Measurements from ENCODE around the gene TIMM23B. TPM values are rescaled to one million over a fixed set of nuclear protein-coding genes. Genes with fewer than 3 reads are reported as not detected.
"Not testable (repeated sequence)": the region's sequence is repeated elsewhere in the genome, so short reads cannot be mapped to it uniquely, and the experiment has no call there.

TIMM23B gene, protein sequence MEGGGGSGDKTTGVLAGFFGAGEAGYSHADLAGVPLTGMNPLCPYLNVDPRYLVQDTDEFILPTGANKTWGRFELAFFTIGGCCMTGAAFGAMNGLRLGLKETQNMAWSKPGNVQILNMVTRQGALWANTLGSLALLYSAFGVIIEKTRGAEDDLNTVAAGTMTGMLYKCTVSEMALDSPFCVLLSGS
- 16.1 and 20.4 TPM in 2 replicates for total RNA-seq (2014; rRNA removed; shearing (Covaris generic))
- polyA plus RNA-seq (2015; cell fraction: cytosol; rRNA removed) = 10.0 and 16.0 TPM in 2 replicates
- 40.3 and 45.6 TPM in 2 replicates for polyA plus RNA-seq (2015; cell fraction: nucleus; rRNA removed)

DNA sequence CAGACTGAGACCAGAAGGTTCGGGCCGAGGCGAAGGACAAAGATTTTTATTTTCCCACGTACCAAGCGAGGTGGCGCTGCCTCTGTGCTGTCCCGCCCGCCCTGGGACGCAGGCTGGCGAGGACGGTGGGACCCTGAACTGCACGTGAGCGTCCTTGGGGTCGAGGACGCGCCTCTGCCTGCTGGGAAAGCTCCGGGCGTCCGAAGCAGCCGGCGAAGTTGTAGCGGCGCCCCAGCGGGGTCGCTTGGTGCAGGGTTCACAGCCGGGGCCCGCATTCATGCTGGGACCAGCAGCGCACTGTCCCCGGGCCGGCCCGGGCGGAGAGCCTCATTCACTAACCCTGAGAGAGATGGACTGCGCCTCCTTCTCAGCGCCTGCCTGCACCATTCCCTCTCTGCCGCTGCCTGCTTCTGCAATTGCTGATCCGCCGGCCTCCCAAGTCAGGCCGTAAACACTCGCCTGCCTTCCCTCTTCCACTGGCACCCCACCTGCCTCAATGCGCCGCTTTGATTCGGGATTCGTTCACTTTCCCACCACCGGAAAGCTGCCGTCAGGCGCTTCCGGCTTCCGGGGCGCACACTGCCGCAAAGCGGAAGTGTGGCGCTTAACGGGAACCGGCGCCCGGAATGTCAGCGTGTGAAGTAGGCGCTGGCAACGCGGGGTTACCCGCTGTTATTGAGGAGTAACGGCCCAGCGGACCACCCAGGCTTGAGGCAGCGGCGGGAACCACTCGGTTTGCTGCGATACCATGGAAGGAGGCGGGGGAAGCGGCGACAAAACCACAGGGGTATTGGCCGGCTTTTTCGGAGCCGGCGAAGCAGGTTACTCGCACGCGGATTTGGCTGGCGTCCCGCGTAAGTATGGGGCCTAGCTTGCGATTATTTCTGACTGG is at the start of gene TIMM23B, which contains the start of gene PARG:
TSS of gene TIMM23B (plus strand) at position 607 of the 892 bp plus-strand sequence. CDS start at position 749, 142 bp downstream.
TSS of gene PARG (minus strand) at position 581 of the 892 bp plus-strand sequence. CDS start at position 279, 302 bp downstream.
- DNase-seq (ENCODE audit: low read depth) = peak; percentile 78

DNA sequence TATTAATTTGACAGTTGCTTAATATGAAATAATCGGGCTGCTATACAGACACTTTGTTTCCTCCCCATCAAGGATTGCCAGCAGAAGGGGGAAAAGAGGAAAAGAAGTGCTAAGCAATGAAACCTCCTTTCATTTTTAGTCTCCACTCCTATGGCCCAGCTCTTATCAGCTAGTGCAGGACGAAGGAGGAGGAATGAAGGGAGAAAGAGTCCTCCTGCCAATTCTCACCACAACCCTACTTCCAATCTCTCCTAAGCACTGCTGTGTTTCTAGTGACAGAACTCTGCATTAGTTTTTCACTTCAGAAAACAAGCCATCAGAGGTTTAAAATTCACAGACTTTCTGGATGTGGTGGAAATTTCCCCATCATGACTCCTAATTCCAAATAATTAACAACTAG is 41.9 kb upstream of the TIMM23B start:
- not testable (repeated sequence) for DNase-seq (ENCODE audit: low read depth)

DNA sequence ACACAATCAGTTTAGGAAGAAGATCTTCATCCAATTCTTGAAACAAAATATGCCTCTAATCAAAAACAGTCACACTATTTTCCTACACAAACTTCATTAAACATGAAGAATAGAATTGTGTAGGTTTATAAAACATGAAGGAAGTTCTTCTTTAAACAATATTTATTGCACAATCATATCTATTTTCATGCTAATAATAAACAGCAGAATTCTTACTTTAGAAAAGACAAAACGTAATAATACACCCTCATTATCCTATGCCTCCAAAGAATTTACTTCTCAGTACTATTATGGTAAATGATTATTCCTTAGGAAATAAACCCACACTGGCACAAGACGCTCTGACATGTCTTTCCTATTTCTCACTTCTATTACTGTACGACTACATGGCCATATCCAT is 41.4 kb upstream of the TIMM23B start:
- not testable (repeated sequence) for DNase-seq (ENCODE audit: low read depth)

DNA sequence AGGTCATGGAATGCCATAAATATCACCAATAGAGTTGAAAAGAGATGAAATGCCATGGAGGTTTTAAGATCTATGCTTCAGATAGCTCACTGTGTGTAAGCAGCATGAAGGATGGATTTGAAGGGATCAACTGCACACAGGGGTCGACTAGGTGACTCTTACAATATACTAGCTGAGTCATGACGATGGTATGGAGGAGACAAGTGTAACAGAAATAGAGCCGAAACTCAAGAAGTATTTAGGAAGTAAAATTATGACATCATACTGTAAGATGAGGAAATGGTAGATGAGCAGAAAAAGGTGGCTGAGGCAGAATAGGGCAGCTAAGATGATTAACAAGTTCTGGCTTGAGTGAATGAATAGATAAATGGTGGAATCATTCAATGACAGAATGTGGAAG is 38.0 kb upstream of the TIMM23B start:
- peak; percentile 25 for DNase-seq (ENCODE audit: low read depth)

DNA sequence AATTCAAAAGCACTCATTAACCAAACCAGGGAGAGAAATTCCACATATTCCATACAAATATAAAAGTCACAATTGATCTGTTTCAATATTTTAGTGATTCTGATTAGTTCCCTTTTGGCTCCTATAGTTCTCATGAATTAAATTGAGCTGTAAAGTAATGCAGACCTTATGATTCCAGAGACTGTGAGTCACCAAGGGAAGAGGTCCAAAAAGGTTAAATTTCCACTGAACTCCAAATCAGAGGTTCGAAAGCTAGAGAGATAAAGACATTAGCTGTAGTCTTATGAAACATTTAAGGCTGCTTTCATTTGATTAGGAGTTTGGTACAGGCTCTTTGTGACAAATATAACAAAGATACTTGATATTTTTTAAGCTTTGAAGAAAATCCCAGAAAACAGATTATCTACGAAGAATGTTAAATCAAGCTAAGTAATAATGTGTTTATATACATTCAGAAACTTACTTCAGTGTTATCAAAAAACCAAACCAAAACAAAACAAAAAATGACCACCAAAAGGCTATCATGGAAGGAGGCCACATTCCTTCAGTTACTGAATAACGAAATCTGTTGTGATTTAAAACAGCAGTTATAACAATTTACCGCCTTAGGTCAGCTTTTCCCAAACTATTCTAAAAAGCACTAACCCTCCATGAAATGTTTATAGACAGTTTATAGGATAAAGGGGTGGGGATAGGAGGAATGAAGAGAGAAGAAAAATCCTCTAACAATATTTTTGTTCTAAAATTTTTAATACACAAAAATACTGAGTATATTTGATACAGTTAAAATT is 33.4 kb upstream of the TIMM23B start:
- not testable (repeated sequence) for DNase-seq (ENCODE audit: low read depth)

DNA sequence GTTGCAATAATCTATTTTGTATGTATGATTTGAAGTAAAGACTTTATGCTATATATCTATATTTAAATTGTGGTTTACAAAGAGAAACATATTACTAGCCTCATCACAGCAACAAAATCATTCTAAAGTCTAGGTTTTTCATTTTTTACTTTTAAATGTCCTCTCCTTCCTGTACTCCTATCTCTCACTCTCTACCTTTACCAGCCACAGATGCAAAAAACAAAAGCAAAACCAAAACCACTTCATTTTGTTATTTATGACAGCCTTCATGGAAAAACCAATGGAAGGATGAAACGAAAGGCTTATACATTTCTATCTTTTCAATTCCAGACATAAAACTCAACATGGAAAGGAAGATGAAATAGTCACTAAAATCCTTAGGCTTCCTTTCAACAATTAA is 31.6 kb upstream of the TIMM23B start:
- DNase-seq (ENCODE audit: low read depth) = not testable (repeated sequence)

DNA sequence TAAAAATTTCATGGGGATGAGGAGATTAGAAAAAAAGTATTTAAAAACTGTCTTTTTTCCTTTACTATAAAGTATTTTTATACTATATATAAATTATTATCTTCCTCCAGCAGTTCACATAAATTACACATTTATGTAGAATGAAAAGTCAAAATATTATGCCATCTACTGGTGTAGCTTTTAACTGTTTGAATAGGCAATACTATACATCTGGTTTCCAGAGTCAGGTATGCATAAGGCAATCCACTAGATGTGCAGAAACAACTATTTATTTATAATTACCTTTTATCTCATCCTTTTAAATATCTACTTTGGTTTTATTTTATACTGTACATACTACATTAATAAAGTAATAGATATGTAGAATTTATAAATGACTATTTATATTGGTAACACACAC is 25.4 kb upstream of the TIMM23B start:
- not testable (repeated sequence) for DNase-seq (ENCODE audit: low read depth)

DNA sequence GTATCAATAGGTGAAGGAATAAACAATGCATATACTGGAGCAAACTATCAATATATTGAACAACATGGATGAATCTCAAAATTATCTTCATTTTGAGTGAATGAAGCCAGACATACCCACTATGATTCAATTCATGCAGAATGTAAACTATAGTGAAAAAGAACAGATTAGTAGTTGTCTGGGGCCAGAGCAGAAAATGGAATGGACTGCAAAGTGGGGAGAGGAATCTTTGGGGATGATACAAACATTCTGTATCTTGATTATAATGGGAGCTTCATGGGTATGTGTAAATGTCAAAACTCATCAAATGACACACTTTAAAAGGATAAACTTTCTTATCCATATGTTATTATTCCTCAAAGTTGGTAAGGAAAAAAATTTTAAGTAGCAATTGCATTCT is 23.9 kb upstream of the TIMM23B start:
- not testable (repeated sequence) for DNase-seq (ENCODE audit: low read depth)

DNA sequence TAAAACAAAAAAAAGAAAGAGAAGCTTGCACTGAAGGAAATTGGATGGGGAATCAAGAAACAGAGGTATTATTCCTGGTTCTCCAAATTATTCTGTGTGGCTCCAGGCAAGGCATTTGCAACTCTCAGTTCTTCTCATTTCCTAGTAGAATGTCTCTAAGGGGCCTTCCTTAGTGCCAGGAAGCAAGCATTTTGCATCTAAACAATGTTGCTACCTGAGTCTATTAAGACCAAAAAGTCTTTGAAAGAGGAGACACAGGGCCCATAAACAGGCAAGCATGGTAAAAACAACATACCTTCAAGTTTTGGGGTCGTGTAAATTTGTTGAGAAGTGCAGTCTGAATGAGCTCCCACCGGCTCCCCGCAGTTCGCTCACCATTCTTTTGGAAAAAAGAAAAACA is 19.8 kb upstream of the TIMM23B start:
- not testable (repeated sequence) for DNase-seq (ENCODE audit: low read depth)

DNA sequence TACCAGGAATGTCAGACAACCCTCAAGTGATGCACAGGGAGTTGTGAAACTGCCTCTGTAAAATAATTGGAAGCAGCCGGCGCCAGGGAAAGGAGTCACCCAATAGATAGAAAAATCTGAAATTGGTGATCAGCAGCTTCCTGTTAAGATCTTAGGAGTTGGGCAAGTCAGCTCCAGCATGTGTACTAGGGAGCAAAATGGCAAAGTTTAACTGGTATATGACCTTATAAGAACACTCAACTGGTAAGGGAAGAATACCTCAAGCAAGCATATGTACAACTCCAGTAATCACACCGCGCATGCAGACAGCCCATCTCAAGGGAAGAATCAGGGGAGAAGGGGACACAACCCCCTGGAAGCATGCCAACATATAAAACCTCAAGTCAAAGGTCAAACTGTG is 18.3 kb upstream of the TIMM23B start:
- DNase-seq (ENCODE audit: low read depth) = not testable (repeated sequence)

DNA sequence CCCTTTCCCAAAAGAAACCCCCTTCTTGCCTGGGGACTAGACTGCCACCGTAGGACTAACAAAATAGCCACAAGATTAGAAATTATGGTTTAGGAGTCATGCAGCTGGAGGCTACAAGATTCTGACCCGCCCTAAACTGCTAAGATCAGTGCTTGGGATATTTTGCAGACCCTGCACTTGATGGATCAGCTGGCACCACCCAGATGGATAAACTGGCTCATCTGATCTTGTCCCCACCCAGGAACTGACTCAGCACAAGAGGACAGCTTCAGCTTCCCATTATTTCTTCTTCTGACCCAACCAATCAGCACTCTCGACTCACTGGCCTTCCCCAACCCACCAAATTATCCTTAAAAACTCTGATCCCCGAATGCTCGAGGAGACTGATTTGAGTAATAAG is 10.6 kb upstream of the TIMM23B start:
- DNase-seq (ENCODE audit: low read depth) = not testable (repeated sequence)

DNA sequence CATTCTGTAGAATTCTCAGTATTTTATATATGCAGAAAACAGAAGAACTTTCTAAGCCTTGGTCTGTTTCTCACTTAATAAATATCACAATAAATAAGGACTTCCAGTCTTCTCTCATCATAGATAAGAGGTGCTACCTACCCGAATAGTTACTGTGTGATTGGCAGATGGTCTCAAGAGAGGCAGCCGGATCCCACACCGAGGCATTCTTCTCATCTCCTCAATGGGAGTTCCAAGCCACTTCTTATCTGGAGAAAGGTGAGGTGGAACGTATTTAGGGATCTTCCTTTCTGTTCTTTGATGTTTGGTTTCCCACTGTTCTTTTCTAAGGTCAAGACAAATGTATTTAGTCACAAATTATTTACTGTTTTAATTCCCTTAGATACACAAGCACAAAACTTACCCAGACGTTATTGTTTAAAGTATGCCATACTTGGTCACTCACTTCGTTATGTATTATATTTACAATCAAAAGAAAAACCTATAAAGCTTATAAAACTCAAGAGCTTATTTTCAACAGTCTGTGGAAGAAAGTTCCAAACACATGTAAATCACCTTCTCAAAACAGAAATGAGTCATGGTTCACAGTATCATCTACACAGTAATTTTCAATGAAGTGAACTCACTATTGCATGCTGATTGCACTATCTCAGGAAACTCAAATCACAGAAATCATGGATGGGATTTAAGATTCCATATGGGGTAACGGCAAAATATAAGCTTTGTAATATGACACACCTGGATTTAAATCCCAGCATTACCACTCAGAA is 9.7 kb upstream of the TIMM23B start:
- DNase-seq (ENCODE audit: low read depth) = not testable (repeated sequence)

DNA sequence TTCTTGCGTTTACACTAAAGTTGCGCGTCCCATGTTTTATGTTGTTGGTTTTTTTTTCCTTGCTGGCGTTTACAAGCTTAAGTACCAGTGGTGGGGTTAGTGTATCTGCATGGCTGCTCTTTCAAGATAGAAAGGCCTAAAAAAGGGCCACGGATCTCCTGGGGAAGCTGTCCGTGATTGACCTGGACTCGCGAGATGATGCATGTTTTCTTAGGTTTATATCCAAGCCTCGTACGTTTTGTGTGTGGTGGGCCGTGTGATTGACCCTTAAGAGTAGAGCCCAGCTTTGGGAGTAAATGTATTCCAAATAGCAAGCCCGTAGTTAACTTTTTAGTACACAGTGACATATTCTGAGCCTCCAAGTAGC is 469 bp downstream of the TIMM23B start:
- DNase-seq (ENCODE audit: low read depth) = not testable (repeated sequence)

DNA sequence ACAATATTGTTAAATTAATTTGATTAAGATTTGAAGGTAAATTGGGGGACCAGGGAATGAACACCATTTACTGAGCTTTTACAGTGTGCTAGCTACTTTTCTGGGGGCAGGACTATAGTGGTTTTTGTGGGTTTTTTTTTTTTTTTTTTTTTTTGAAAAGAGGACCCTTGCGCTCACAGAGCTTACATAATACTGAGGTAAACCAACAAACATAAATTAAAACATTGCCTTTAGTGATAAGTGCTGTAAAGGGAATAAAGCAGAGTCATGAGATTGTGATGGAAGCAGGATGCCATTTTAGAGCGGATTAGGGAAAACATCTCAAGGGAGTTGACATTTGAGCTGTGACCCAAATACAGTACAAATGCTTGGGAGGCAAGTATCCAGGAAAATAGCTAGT is 1.8 kb downstream of the TIMM23B start:
- DNase-seq (ENCODE audit: low read depth) = not testable (repeated sequence)

DNA sequence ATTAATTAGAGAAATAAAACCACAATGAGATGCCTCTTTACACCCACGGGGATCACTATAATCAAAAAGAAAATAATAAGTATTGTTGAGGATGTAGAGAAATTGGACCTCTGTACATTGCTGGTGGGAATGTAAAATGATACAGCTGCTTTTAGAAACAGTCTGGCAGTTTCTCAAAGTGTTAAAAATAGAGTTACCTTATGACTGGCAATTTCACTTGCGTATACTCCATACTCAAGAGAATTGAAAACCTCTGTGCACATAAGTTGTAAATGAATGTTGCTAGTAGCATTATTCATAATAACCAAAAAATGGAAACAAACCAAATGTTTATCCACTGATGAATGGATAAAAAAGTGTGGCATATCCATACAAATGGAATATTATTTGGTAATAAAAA is 6.3 kb downstream of the TIMM23B start:
- DNase-seq (ENCODE audit: low read depth) = not testable (repeated sequence)

DNA sequence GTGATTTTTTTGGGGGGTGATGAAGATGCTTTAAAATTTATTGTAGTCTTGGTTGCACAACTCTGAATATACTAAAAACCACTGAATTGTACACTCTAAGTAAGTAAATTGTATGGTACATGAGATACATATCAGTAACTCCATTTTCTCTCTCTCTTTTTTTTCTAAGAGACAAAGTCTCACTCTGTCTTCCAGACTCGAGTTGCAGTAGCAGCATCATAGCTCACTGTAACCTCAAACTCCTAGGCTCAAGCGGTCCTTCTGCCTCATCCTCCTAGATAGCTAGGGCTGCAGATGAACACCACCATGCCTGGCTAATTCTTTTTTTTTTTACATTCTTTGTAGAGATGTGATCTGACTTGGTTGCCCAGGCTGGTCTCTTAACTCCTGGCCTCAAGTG is 6.9 kb downstream of the TIMM23B start:
- DNase-seq (ENCODE audit: low read depth) = not testable (repeated sequence)

DNA sequence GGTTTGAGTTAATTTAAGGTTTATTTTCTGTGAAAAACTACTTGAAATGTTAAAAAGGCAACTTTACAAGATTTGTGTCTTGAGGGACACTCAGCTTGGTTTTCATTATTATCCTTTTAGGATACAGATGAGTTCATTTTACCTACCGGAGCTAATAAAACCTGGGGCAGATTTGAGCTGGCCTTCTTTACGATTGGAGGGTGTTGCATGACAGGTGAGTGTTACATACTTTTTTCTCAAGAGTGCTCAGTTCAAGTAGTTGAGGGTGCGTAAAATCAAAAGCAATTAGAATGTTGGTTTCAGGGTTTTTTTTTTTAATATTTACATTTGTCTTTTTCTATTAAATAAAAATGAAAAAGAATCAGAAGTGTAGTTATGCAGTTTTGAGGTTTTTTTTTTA is 10.2 kb downstream of the TIMM23B start:
- not testable (repeated sequence) for DNase-seq (ENCODE audit: low read depth)

DNA sequence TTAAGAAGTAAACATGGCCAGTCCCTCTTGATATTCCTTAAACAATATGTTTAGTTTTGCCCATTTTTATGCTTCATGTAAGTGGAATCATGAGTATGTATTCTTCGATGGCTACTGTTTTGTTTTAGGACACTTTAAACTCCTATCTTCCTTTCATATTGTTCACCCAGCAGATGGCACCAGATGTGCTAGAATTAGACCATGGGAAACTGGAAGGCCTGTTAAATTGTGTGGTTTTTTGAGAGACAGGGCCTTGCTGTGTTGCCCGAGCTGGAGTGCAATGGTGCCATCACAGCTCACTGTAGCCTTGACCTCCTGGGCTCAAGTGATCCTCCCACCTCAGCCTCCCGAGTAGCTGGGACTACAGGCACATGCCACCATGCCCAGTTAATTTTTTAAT is 11.3 kb downstream of the TIMM23B start:
- not testable (repeated sequence) for DNase-seq (ENCODE audit: low read depth)

DNA sequence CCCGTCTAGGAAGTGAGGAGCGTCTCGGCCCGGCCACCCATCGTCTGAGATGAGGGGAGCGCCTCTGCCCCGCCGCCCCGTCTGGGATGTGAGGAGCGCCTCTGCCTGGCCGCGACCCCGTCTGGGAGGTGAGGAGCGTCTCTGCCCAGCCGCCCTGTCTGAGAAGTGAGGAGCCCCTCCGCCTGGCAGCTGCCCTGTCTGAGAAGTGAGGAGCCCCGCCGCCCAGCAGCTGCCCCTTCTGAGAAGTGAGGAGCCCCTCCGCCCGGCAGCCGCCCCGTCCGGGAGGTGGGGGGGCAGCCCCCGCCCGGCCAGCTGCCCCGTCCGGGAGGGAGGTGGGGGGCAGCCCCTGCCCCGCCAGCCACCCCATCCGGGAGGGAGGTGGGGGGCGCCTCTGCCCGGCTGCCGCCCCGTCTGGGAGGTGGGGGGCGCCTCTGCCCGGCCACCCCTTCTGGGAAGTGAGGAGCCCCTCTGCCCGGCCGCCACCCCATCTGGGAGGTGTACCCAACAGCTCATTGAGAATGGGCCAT is 28.5 kb downstream of the TIMM23B start:
- DNase-seq (ENCODE audit: low read depth) = not testable (repeated sequence)

DNA sequence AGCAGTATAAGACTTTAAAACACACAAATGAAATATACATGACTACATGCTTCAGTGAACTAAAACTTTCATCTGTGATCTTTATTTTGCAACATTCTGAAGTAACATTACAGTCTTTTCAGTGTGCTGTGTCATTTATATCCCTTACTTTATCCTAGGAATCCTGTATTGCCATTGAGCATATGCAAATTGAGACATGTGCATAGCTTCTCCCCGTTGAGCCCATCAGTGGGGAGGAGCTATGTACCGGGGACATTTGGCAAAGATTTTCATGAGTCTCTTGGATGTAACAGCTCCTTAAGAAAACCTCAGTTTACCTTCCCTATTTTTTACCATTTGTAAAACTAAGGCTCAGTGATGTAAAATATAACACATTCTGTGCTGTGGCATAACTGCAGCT is 29.6 kb downstream of the TIMM23B start:
- DNase-seq (ENCODE audit: low read depth) = not testable (repeated sequence)
